GM12801 (cell line): ENCODE measurements around the gene IQSEC1.

Experiments used
- TF ChIP-seq, protein P1 (sequence below): IDR thresholded peaks from one replicate; pipeline ENCODE4 v1.5.1; 2011; ENCODE audit warnings: control low read depth; ENCODE audit not compliant: insufficient read length; ENCODE audit errors: extremely low read depth

The IQSEC1 gene

DNA sequence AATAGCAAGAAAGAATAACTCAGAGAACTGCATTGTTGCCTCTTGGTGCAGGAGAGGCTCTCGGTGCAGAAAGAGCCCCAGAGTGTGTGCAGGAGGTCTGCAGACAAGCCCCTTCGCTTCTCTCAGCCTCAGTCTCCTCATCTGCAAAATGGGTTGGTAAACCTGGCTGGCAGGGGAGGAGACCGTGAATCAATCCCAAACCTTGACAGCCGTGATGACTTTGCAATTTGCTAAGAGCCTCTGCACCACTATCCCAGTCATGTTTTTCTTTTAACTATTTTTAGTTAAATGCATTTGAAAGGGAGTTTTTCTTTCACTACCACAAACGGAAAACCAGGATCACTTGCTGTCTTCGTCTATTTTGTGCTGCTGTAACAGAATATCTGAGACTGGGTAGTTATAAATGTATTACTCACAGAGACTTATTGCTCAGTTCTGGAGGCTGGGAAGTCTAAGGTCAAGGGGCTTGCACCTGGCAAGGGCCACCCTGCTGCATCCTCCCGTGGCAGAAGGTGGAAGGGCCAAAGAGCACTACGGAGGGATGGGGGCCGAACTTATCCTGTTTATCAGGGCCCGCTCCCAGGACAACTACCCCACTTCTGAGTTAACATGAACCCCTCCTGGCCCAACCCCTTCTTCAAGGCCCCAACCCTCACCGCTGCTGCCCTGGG is 14.2 kb upstream of the IQSEC1 start:
- TF ChIP-seq, protein P1, sequence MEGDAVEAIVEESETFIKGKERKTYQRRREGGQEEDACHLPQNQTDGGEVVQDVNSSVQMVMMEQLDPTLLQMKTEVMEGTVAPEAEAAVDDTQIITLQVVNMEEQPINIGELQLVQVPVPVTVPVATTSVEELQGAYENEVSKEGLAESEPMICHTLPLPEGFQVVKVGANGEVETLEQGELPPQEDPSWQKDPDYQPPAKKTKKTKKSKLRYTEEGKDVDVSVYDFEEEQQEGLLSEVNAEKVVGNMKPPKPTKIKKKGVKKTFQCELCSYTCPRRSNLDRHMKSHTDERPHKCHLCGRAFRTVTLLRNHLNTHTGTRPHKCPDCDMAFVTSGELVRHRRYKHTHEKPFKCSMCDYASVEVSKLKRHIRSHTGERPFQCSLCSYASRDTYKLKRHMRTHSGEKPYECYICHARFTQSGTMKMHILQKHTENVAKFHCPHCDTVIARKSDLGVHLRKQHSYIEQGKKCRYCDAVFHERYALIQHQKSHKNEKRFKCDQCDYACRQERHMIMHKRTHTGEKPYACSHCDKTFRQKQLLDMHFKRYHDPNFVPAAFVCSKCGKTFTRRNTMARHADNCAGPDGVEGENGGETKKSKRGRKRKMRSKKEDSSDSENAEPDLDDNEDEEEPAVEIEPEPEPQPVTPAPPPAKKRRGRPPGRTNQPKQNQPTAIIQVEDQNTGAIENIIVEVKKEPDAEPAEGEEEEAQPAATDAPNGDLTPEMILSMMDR, result no peak

DNA sequence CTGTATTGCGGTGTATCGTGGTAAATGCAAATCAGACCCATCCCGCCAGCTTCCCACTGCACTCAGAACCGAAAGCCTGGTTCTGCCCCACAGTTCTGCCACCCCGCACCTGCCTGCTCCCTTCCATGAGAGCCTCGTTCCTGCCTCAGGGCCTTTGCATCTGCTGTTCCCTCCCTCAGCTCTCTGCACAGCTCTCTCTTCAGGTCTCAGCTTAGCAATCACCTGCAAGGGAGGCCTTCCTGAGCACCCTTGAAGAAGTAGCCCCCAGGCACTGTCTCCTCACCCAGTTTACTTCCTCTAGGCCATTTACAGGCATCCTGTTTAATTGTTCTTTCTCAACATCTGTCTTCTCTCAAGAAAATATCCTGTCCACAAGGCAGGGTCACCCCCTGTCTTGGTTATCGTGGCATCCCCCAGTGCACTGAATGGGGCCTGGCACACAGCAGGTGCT is 13.3 kb upstream of the IQSEC1 start:
- TF ChIP-seq, protein P1, result no peak

DNA sequence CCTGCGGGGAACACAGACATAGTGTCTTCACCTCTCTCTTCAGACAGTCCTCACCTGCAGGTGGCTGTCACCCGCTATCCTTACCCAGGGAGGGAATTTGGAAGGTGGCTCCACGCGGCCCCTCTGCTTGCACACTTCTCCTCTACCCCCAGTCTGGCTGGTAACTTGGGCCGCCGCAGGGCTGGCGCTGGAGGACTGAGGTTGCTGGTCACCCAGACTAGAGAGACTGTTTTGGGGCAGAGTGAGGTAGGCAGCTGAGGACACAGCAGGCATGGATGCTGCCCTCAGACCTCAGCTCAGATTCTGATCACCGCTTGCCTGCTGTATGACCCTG is 12.6 kb upstream of the IQSEC1 start:
- TF ChIP-seq, protein P1, result no peak

DNA sequence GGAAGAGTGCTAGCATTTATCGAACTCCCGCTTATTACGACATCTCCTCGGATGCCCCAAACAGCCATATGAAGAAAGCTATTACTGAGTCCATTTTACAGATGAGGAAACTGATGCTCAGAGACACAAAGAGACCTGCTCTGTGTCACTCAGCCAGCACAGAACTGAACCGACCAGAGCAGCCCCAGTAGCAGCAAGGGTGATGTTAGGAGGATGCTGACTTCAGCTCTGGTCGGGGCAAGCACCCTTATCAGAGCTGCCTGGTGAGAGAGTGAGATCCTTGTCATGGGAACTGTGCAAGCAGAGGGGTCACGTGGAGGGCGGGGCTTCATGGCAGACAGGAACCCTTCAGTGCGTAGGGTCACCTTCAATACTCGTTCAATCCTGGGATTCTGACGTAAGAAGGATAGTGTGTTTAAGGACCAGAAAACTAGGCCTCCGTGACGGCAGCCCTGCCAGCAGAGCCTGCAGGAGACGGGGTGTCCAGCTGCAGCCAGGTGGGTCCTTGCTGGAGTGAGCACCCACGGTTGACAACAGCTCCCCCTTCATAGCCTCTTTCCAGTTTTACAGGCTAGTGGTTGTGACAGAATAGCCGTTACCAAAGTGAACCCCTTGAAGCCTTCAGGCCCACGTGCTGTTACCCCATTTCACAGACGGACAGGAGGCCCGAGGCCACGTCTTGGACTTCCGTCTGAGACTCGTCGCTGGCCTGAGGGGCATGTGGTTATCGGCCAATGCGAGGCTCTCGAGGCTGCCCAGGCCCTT is 12.0 kb upstream of the IQSEC1 start:
- TF ChIP-seq, protein P1, result no peak

DNA sequence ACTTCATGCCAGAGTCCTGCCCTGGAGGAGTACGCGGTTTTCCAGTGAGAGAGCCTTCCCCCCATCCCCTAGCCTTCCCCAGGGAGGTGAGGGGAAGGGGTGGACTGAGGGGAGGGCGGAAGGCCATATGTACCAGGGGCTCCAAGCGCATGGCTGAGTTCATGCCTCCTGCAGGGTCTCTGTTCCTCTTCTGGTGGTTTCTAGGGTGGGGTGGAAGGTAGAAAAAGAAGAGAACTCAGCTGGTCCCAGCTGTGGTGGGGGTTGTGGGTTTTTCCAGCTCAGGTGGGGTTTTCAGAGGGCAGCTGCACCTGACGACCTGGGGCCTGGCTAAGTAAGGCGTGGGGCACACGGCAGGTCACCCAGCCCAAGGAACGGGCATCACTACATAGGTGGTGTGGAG is 10.7 kb upstream of the IQSEC1 start:
- TF ChIP-seq, protein P1, result no peak

DNA sequence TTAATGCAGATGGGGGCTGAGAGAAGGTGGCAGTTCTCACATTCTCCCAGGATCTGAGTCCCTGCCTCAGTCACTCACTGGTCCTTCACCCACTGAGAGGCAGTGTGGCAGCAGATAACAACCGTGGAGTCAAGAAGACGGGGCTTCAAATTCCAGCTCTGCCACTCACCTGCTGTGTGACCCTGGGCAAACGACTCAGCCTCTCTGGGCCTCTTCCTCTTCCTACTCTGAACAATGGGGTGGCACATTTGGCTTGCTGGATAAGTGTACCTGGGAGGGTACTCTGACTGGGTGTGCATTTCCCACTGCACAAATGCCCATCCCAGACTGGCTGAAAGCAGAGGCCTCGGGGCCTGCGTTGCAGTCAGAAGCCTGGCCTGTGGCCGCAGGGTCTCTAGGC is 10.0 kb upstream of the IQSEC1 start:
- TF ChIP-seq, protein P1, result no peak

DNA sequence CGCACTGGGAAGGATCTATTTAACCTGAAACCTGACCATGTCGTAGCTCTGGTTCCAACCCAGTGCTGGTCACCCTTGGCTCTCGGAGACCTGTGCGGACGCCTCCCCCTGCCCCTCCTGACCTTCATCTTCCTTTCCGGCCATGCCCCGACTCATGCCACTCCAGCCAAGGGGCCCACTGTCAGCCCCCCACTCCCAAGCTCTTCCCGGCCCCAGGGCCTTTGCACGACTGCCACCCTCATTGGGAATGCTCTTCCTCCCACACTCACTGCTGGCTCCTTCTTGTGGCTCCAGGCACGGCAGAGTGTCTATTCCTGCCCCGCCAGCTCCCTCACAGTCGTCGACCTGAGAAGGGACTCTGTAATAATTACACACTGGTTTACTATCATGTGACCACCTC is 9.4 kb upstream of the IQSEC1 start:
- TF ChIP-seq, protein P1, result no peak
